B cell (primary cell): ENCODE results near the gene BANF2.

Experiments used
- EZH2 ChIP-seq: IDR thresholded peaks from 2 replicates; pipeline ENCODE4 v1.6.1; 2012; ENCODE audit warnings: borderline replicate concordance, low read depth, mild to moderate bottlenecking, moderate library complexity, low read length; ENCODE audit not compliant: insufficient read depth, poor library complexity, severe bottlenecking
- TF ChIP-seq, protein P1 (sequence below): fragments of 200-600 bp; IDR thresholded peaks from one replicate; pipeline ENCODE4 v1.8.0; 2022; ENCODE audit warnings: antibody characterized with exemption, mild to moderate bottlenecking

DNA sequence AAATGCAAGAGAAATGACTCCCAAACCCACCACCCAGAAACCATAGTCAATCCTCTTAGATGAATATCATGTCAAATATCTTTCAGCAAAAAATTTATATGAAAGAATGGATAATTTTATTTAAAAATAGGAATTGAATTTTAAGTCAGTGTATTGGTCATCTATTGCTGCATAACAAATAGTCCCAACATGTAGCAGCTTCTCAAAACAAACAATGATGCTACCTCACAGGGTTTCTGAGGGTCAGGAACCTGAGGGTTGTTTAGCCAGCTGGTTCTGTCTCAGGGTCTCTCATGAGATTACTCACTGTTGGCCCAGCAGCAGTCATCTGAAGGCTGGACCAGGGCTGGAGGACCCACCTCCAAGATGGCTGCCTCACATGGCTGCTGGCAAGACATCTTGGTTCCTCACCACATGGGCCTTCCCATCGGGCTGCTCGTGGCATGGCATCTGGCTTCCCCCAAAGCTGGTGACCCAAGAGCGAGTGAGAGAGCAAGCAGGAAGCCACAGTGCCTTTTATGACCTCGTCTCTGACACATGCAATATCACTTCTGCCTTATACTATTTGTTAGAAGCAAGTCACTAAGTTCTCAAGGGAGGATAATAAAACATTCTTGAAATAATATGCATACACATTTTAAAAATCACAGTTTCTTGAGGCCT, 36.3 kb downstream of the BANF2 start:
- TF ChIP-seq, protein P1, sequence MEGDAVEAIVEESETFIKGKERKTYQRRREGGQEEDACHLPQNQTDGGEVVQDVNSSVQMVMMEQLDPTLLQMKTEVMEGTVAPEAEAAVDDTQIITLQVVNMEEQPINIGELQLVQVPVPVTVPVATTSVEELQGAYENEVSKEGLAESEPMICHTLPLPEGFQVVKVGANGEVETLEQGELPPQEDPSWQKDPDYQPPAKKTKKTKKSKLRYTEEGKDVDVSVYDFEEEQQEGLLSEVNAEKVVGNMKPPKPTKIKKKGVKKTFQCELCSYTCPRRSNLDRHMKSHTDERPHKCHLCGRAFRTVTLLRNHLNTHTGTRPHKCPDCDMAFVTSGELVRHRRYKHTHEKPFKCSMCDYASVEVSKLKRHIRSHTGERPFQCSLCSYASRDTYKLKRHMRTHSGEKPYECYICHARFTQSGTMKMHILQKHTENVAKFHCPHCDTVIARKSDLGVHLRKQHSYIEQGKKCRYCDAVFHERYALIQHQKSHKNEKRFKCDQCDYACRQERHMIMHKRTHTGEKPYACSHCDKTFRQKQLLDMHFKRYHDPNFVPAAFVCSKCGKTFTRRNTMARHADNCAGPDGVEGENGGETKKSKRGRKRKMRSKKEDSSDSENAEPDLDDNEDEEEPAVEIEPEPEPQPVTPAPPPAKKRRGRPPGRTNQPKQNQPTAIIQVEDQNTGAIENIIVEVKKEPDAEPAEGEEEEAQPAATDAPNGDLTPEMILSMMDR = no peak
- no peak for TF ChIP-seq EZH2
